HG02588 (cell line): ENCODE results near the gene PKIB.
"Not testable (repeated sequence)": the region's sequence is repeated elsewhere in the genome, so short reads cannot be mapped to it uniquely, and the experiment has no call there.

Experiments
- ATAC-seq: cut with Tn5 transposase; IDR thresholded peaks from one replicate; pipeline ENCODE4 v1.9.1; 2021; ENCODE audit warnings: mild to moderate bottlenecking, moderate library complexity; ENCODE audit not compliant: unreplicated experiment

The PKIB gene

GRCh38 chr6:122620428-122620827 lies 10.2 kb downstream of the PKIB start:
- no peak for ATAC-seq

- no peak for ATAC-seq
These were observed 10.7 kb downstream of the PKIB start for GRCh38 chr6:122620902-122621301.

- ATAC-seq = no peak
These were observed 11.4 kb downstream of the PKIB start for GRCh38 chr6:122621638-122622037.

GRCh38 chr6:122622479-122622878 lies 12.3 kb downstream of the PKIB start:
- no peak for ATAC-seq

- no peak for ATAC-seq
These were observed 13.1 kb downstream of the PKIB start for GRCh38 chr6:122623279-122623678.

GRCh38 chr6:122624853-122625252 lies 14.6 kb downstream of the PKIB start:
- no peak for ATAC-seq

- no peak for ATAC-seq
These were observed 18.5 kb downstream of the PKIB start for GRCh38 chr6:122628714-122629113.

DNA sequence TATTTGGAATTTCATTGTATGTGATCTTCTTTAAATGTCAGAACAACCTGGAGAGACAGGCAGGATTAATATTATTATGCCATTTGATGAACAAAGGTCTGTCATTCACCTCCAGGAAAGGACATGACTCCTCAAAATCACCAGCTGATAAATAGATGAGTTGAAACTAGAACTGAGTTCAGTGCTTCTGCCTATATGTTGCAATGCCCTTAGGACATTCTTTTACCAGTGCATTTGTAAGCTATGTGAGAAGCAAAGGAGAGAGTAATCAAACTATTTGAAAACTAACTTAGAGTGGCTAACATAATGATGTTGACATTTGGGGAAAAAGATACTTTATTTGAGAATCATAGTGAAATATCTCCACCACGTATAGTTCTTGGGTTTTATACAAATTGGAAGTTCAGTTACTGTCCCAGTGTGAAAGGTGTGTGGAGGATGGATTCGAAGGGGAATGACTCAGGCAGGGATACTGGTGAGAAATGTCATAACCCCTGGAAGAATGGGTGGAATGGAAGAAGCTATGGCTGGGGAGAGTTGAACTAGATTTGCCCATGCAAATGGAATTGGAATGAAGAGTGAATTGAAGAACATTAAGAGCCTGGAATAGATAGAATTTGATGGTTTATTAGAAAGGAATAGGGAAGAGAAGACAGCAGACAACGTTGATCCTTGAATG lies 21.5 kb downstream of the PKIB start:
- no peak for ATAC-seq

GRCh38 chr6:122640366-122640765 lies 30.2 kb downstream of the PKIB start:
- ATAC-seq = no peak

GRCh38 chr6:122641819-122642218 lies 31.6 kb downstream of the PKIB start:
- no peak for ATAC-seq

GRCh38 chr6:122642604-122643003 lies 32.4 kb downstream of the PKIB start:
- not testable (repeated sequence) for ATAC-seq

DNA sequence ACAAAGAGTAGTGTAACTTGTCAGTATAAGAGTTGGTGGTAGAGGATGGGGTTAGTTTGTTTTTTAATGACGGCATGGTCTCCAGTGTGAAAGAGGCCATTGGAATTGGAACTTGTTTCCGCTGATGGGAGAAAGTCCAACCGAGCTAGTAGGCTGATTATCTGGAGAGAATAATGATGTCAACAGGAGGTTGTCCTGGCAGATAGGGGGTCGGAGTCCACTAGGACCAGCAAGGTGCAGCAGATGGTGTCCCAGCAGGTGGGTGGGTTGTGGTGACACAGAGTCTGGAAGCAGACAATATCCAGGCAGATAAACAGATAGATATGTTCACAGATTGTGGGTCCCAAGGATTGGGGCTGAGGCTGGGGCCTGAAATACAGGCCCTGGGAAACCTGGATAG lies 35.1 kb downstream of the PKIB start:
- no peak for ATAC-seq

DNA sequence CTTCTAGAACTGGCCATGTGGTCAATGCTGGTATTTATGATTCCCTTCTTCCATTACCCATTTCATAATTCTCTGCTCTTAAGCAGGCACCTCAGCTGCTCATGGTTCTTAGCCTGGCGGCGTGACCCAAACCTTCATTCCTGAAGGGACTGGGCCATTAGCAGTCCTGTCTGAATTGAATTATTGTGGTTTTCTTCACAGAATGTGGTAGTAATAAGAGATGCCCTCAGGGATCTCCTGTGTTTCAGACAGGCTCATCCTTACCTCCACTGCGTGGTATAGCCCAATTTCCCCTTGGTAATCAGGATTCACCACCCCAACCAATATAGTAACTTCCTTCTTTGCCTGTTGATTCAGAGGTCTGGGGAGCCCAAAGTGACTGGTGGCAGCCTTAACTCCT lies 37.6 kb downstream of the PKIB start:
- ATAC-seq = no peak

DNA sequence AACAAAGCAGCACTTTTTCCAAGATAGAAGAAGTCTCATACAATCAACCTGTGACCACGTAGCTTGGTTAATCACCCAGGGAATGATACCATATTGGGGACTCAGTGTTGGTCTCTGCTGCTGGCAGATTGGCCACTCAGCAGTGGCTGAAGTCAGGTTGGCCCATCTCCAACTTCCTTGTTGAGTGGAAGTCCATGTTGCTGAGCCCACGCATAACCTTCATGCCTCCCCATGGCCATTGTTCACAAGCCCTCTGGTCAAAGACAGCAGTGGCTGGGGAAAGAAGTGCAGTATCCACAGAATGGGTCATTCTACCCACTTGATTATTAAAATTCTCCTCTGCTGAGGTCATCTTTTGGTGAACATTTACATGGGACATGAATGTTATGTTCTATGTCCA lies 38.5 kb downstream of the PKIB start:
- no peak for ATAC-seq

- no peak for ATAC-seq
These were observed 39.5 kb downstream of the PKIB start for GRCh38 chr6:122649701-122650100.

DNA sequence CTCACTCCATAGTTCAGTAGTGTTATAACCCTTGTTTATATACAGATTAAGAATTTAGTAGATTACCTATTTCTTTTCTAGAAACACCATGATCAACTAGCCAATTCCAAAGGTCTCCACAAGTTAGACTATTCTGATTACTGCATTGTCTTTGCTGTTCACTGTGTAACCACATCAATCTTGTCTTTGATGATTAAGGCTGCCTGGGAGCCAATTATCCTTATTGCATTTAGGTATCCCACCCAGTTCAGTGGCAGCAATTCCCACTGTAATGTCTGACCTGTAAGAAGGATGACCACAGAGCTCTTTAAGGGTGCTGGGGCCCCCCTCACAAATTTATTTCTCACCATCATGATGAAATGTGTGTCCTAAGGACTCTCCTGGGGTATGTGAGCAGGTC lies 40.2 kb downstream of the PKIB start:
- ATAC-seq = no peak

GRCh38 chr6:122651031-122651430 lies 40.8 kb downstream of the PKIB start:
- ATAC-seq = no peak

GRCh38 chr6:122651604-122652003 lies 41.4 kb downstream of the PKIB start:
- ATAC-seq = no peak

GRCh38 chr6:122652431-122652830 lies 42.2 kb downstream of the PKIB start:
- no peak for ATAC-seq

DNA sequence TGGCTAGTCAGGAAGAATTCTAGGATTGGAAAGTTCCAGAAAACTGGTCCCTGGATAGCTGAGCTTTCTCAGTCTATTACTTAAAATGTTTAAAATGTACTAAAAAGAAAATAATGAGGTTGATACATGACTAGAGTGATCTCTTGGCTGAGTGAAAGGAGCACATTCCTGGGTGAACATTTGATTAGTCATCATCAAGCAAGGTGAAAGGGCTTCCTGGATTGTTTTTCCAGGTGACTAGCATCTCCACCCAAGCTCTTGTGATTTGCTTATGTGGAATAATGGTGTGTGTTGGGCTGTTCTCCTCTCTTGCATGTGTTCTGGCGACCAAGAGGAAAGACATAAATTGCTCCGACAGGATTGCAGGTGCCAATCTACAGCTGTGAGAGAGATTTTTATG lies 42.9 kb downstream of the PKIB start:
- ATAC-seq = no peak

DNA sequence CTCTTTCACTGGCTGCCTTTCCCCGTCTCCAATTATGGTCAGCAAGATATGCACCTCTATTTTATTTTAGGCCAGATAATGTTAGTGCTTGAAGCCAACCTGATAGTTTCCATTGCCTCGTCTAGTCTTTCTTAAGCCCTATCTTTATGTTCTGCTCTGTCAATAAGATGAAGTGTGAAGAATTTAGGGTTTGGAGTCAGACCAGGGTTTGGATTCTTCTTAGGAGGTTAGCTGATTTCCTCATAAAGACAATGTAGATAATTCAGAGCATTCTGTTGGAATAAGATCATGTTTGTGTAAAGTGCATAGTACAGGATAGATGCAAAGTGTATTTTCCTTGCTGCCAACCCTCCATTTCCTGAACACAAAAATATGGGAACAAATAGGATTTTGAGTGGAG lies 43.8 kb downstream of the PKIB start:
- ATAC-seq = no peak

DNA sequence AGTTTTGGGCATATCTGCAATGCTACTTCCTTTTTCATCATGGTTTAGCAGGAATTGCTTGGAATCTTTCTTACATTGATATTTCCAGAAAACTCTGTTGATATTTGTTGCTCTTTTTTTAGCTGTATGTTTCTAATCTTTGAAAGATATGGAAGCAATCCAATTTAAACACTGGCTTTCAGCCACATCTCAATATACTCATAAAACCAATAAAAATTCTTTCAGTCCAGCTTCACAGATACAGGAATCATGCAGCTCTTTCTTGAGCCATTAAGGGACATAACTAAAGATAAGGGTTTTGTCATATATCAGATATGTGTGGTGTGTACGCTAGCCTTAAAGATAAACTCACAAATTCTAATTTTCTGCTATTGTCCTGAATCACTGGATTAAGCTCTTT lies 47.4 kb downstream of the PKIB start:
- ATAC-seq = no peak

DNA sequence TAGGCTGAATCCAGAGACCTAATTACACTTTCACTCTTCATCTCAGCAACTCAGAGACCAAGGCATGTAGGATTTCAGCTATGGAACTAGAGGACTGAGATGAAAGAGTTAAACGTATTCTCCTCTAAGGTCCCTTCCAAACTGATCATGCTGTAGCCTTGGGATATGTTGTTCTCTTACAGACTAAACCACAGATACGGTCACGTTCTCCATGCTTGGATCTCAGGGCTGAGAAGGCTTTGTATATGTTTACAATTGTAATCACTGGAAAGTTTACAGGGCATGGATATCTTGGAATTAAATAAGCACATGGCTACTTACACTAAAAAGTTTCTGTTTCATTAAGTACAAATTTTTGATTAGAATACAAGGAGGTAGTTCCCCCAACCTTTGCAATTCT lies 50.1 kb downstream of the PKIB start:
- no peak for ATAC-seq
